COR-L47 (cell line): ENCODE data around the gene OSTN.

ENCODE experiments used
- DNase-seq: peaks from one replicate; lab custom pipeline; 2025; lab: John Stamatoyannopoulos, UW

Gene OSTN

GRCh38 chr3:191314109-191314728, 115.2 kb downstream of the OSTN start:
- DNase-seq, result no peak
